ENCODE results near the gene DDX49.

DDX49 gene

GRCh38 chr19:18946918-18947317 is 27.4 kb downstream of the DDX49 start:
- Histone ChIP-seq H2BK120ac (ENCODE audit: low read depth, low read length) (no peak overlapping the region), H4K8ac (ENCODE audit: low read depth, low read length) (no peak overlapping the region), H2AK5ac (ENCODE audit: low read depth, low read length) (no peak overlapping the region), H2BK12ac (ENCODE audit: low read length) (no peak overlapping the region), H2BK5ac (ENCODE audit: low read length) (no peak overlapping the region), H3K14ac (ENCODE audit: low read length) (no peak overlapping the region), H3K9ac (ENCODE audit: low read depth, low read length, poor library complexity) (no peak overlapping the region), H3K4me1 (ENCODE audit: control insufficient read depth in 2 of 2, insufficient read depth in 1 of 2, low read depth in 1 of 2, low read length in 2 of 2) (peaks cover under 1 to 1% of the 10 kb centered on the region in 2 donors), H3K18ac (ENCODE audit: low read length) (no peak overlapping the region), H3K36me3 (replicated peaks in 1 of 2; ENCODE audit: control insufficient read depth in 2 of 2, insufficient read depth in 2 of 2, low read length in 2 of 2) (peaks cover 6 to 10% of the 10 kb centered on the region in 2 donors), H3K4me3 (ENCODE audit: low read length in 2 of 2) (no peak overlapping the region), H4K91ac (ENCODE audit: low read depth, low read length, poor library complexity) (no peak overlapping the region), H3K23ac (ENCODE audit: low read depth, low read length, poor library complexity) (no peak overlapping the region), H3K4me2 (ENCODE audit: insufficient read depth, low read length, poor library complexity, severe bottlenecking) (no peak overlapping the region), H2BK15ac (ENCODE audit: low read length) (no peak overlapping the region), H3K4ac (ENCODE audit: low read length) (no peak overlapping the region), H3K27ac (replicated peaks; ENCODE audit: low read length) (no peak overlapping the region), H3K27me3 (ENCODE audit: control insufficient read depth in 3 of 3, insufficient read depth in 3 of 3, low read depth in 1 of 3, low read length in 3 of 3) (no peaks in the 10 kb centered on the region), H2AFZ (ENCODE audit: low read length) (no peak overlapping the region), H3K79me1 (ENCODE audit: low read depth, low read length) (peaks cover 2% of the 10 kb centered on the region), H3K9me3 (replicated peaks in 1 of 2; ENCODE audit: control insufficient read depth in 2 of 2, insufficient read depth in 1 of 2, low read depth in 1 of 2, low read length in 2 of 2) (no peaks in the 10 kb centered on the region)
- WGBS, 2 donors (ENCODE audit: extremely low coverage in 2 of 2, insufficient read length in 2 of 2, insufficient replicate concordance in 1 of 2) = no CpG with 5 or more reads among the region's 14 CpGs
- no peak for DNase-seq (ENCODE audit: low spot score)

- no peak overlapping the region for H3K4ac ChIP-seq (ENCODE audit: low read length)
- H3K27ac ChIP-seq (replicated peaks; ENCODE audit: low read length) = no peak overlapping the region
- H3K9me3 ChIP-seq (replicated peaks in 1 of 2; ENCODE audit: control insufficient read depth in 2 of 2, insufficient read depth in 1 of 2, low read depth in 1 of 2, low read length in 2 of 2) = no peaks in the 10 kb centered on the region
- H2BK15ac ChIP-seq (ENCODE audit: low read length) = no peak overlapping the region
- WGBS, 2 donors (ENCODE audit: extremely low coverage in 2 of 2, insufficient read length in 2 of 2, insufficient replicate concordance in 1 of 2) = no CpG with 5 or more reads among the region's 15 CpGs
- H3K9ac ChIP-seq (ENCODE audit: low read depth, low read length, poor library complexity) = no peak overlapping the region
- no peak overlapping the region for H3K14ac ChIP-seq (ENCODE audit: low read length)
- H4K91ac ChIP-seq (ENCODE audit: low read depth, low read length, poor library complexity) = no peak overlapping the region
- H3K4me3 ChIP-seq (ENCODE audit: low read length in 2 of 2) = no peak overlapping the region
- H4K8ac ChIP-seq (ENCODE audit: low read depth, low read length) = no peak overlapping the region
- H3K79me1 ChIP-seq (ENCODE audit: low read depth, low read length) = peaks cover 2% of the 10 kb centered on the region
- H3K27me3 ChIP-seq (ENCODE audit: control insufficient read depth in 3 of 3, insufficient read depth in 3 of 3, low read depth in 1 of 3, low read length in 3 of 3) = no peaks in the 10 kb centered on the region
- H2BK5ac ChIP-seq (ENCODE audit: low read length) = no peak overlapping the region
- no peak overlapping the region for H2AK5ac ChIP-seq (ENCODE audit: low read depth, low read length)
- H3K23ac ChIP-seq (ENCODE audit: low read depth, low read length, poor library complexity) = peak overlapping the region; percentile 80
- H2AFZ ChIP-seq (ENCODE audit: low read length) = no peak overlapping the region
- peak overlapping the region; percentile 35 for H3K18ac ChIP-seq (ENCODE audit: low read length)
- peaks cover 6 to 10% of the 10 kb centered on the region in 2 donors for H3K36me3 ChIP-seq (replicated peaks in 1 of 2; ENCODE audit: control insufficient read depth in 2 of 2, insufficient read depth in 2 of 2, low read length in 2 of 2)
- no peak for DNase-seq (ENCODE audit: low spot score)
- H3K4me1 ChIP-seq (ENCODE audit: control insufficient read depth in 2 of 2, insufficient read depth in 1 of 2, low read depth in 1 of 2, low read length in 2 of 2) = no peaks in the 10 kb centered on the region
- no peak overlapping the region for H2BK12ac ChIP-seq (ENCODE audit: low read length)
- no peak overlapping the region for H2BK120ac ChIP-seq (ENCODE audit: low read depth, low read length)
- no peak overlapping the region for H3K4me2 ChIP-seq (ENCODE audit: insufficient read depth, low read length, poor library complexity, severe bottlenecking)
These were observed 28.8 kb downstream of the DDX49 start for GRCh38 chr19:18948075-18948975.

DNA sequence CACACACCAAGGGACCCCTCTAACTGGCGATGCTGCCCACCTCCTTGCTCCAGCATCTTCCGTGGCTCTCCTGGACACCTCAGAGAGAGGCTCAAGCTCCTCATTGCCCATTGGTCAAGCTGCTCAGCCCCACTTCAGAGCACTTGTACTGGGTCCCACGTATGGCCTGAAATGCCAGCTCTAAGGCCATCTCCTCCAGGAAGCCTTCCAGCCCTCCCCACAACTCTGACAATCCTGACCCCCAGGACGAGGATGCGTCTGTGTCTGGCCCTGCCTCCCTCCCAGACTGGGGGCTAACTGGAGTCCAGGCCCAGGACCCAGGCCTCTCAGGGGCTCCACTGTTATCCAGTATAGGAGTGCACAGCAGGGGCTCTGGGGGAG is 29.5 kb downstream of the DDX49 start:
- DNase-seq (ENCODE audit: low spot score) = no peak
- Histone ChIP-seq H4K8ac (ENCODE audit: low read depth, low read length) (no peak overlapping the region), H3K18ac (ENCODE audit: low read length) (no peak overlapping the region), H4K91ac (ENCODE audit: low read depth, low read length, poor library complexity) (no peak overlapping the region), H3K4me1 (ENCODE audit: control insufficient read depth in 2 of 2, insufficient read depth in 1 of 2, low read depth in 1 of 2, low read length in 2 of 2) (no peaks in the 10 kb centered on the region), H3K23ac (ENCODE audit: low read depth, low read length, poor library complexity) (no peak overlapping the region), H3K9ac (ENCODE audit: low read depth, low read length, poor library complexity) (no peak overlapping the region), H3K4me3 (ENCODE audit: low read length in 2 of 2) (no peak overlapping the region), H3K27me3 (ENCODE audit: control insufficient read depth in 3 of 3, insufficient read depth in 3 of 3, low read depth in 1 of 3, low read length in 3 of 3) (no peaks in the 10 kb centered on the region), H2BK15ac (ENCODE audit: low read length) (no peak overlapping the region), H3K36me3 (replicated peaks in 1 of 2; ENCODE audit: control insufficient read depth in 2 of 2, insufficient read depth in 2 of 2, low read length in 2 of 2) (peaks cover 6 to 10% of the 10 kb centered on the region in 2 donors), H3K4me2 (ENCODE audit: insufficient read depth, low read length, poor library complexity, severe bottlenecking) (no peak overlapping the region), H2BK5ac (ENCODE audit: low read length) (no peak overlapping the region), H2BK12ac (ENCODE audit: low read length) (no peak overlapping the region), H2BK120ac (ENCODE audit: low read depth, low read length) (no peak overlapping the region), H3K14ac (ENCODE audit: low read length) (peak overlapping the region; percentile 17), H2AK5ac (ENCODE audit: low read depth, low read length) (no peak overlapping the region), H3K27ac (replicated peaks; ENCODE audit: low read length) (no peak overlapping the region), H3K9me3 (replicated peaks in 1 of 2; ENCODE audit: control insufficient read depth in 2 of 2, insufficient read depth in 1 of 2, low read depth in 1 of 2, low read length in 2 of 2) (no peaks in the 10 kb centered on the region), H3K4ac (ENCODE audit: low read length) (no peak overlapping the region), H2AFZ (ENCODE audit: low read length) (no peak overlapping the region), H3K79me1 (ENCODE audit: low read depth, low read length) (peaks cover under 1% of the 10 kb centered on the region)
- no CpG with 5 or more reads among the region's 5 CpGs for WGBS, 2 donors (ENCODE audit: extremely low coverage in 2 of 2, insufficient read length in 2 of 2, insufficient replicate concordance in 1 of 2)

DNA sequence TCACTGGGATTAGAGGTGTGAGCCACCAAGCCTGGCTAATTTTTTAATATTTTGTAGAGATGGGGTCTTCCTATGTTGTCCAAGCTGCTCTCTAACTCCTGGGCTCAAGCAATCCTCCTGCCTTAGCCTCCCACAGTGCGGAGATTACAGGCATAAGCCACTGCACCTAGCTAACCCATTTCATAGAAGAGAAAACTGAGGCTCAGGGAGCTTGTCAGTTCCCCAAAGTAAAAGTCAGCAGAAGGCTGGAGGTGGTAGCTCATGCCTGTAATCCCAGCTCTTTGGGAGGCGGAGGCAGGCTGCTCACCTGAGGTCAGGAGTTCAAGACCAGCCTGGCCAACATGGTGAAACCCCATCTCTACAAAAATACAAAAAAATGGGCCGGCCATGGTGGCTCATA is 30.3 kb downstream of the DDX49 start:
- DNase-seq (ENCODE audit: low spot score) = no peak
- Histone ChIP-seq H3K23ac (ENCODE audit: low read depth, low read length, poor library complexity) (no peak overlapping the region), H3K27ac (replicated peaks; ENCODE audit: low read length) (no peak overlapping the region), H3K14ac (ENCODE audit: low read length) (no peak overlapping the region), H3K79me1 (ENCODE audit: low read depth, low read length) (no peaks in the 10 kb centered on the region), H3K4me3 (ENCODE audit: low read length in 2 of 2) (no peak overlapping the region), H2BK5ac (ENCODE audit: low read length) (no peak overlapping the region), H2BK15ac (ENCODE audit: low read length) (no peak overlapping the region), H4K91ac (ENCODE audit: low read depth, low read length, poor library complexity) (no peak overlapping the region), H3K27me3 (ENCODE audit: control insufficient read depth in 3 of 3, insufficient read depth in 3 of 3, low read depth in 1 of 3, low read length in 3 of 3) (no peaks in the 10 kb centered on the region), H2BK120ac (ENCODE audit: low read depth, low read length) (no peak overlapping the region), H3K18ac (ENCODE audit: low read length) (no peak overlapping the region), H3K36me3 (replicated peaks in 1 of 2; ENCODE audit: control insufficient read depth in 2 of 2, insufficient read depth in 2 of 2, low read length in 2 of 2) (peaks cover 6 to 10% of the 10 kb centered on the region in 2 donors), H3K4me2 (ENCODE audit: insufficient read depth, low read length, poor library complexity, severe bottlenecking) (no peak overlapping the region), H3K9ac (ENCODE audit: low read depth, low read length, poor library complexity) (no peak overlapping the region), H2AK5ac (ENCODE audit: low read depth, low read length) (no peak overlapping the region), H3K9me3 (replicated peaks in 1 of 2; ENCODE audit: control insufficient read depth in 2 of 2, insufficient read depth in 1 of 2, low read depth in 1 of 2, low read length in 2 of 2) (no peaks in the 10 kb centered on the region), H3K4me1 (ENCODE audit: control insufficient read depth in 2 of 2, insufficient read depth in 1 of 2, low read depth in 1 of 2, low read length in 2 of 2) (no peaks in the 10 kb centered on the region), H2AFZ (ENCODE audit: low read length) (no peak overlapping the region), H3K4ac (ENCODE audit: low read length) (no peak overlapping the region), H2BK12ac (ENCODE audit: low read length) (no peak overlapping the region), H4K8ac (ENCODE audit: low read depth, low read length) (no peak overlapping the region)
- WGBS, 2 donors (ENCODE audit: extremely low coverage in 2 of 2, insufficient read length in 2 of 2, insufficient replicate concordance in 1 of 2) = no CpG with 5 or more reads among the region's 3 CpGs

All from neuronal stem cell (in vitro differentiated cells).